Gastrocnemius medialis (tissue), 4 donors: ENCODE data around the gene CD274. TPM values are rescaled to one million over a fixed set of nuclear protein-coding genes. Genes with fewer than 3 reads are reported as not detected.

Experiments
- ATAC-seq, 2 donors: fragments of 150-250 bp; one replicate each; pipeline ENCODE4 v1.9.1; 2016
- DNase-seq, 2 donors: peaks; one replicate each; pipeline ENCODE4 v3.0.0-alpha.2; 2019
- H3K27ac ChIP-seq, 4 donors: fragments of 200-600 bp; sonication (generic); 1 replicate in 1 of 4; 2 replicates in 3 of 4; pipeline ENCODE4 v1.5.1; 2016 to 2018; ENCODE audit warnings: mild to moderate bottlenecking in 2 of 4, moderate library complexity in 1 of 4
- H3K27me3 ChIP-seq, 3 donors: fragments of 200-600 bp; sonication (generic) in 2 of 3; 1 replicate in 1 of 3; 2 replicates in 2 of 3; pipeline versions ENCODE4 v1.5.1 to v1.6.0; 2016 to 2019; ENCODE audit warnings: mild to moderate bottlenecking in 1 of 3, moderate library complexity in 1 of 3
- H3K36me3 ChIP-seq, 2 donors: fragments of 200-600 bp; sonication (generic) in 1 of 2; one replicate each; pipeline ENCODE4 v1.5.1; 2017 to 2018
- H3K4me1 ChIP-seq, 2 donors: fragments of 200-600 bp; sonication (generic) in 1 of 2; one replicate each; pipeline ENCODE4 v1.5.1; 2016 to 2017; ENCODE audit warnings: mild to moderate bottlenecking in 2 of 2
- H3K4me3 ChIP-seq, 4 donors: fragments of 200-600 bp; sonication (generic) in 3 of 4; 1 replicate in 1 of 4; 2 replicates in 3 of 4; pipeline ENCODE4 v1.5.1; 2016 to 2019; ENCODE audit warnings: mild to moderate bottlenecking in 2 of 4
- H3K9me3 ChIP-seq, 3 donors: fragments of 200-600 bp; sonication (generic) in 2 of 3; 1 replicate in 1 of 3; 2 replicates in 2 of 3; pipeline ENCODE4 v1.5.1; 2016 to 2019
- CTCF ChIP-seq, 5 experiments: fragments of 450-650 bp in 3 of 5; fragments of 200-600 bp in 2 of 5; sonication (generic) in 2 of 5; IDR thresholded peaks in 4 of 5; conservative IDR thresholded peaks in 1 of 5; 1 replicate in 4 of 5; 2 replicates in 1 of 5; pipeline ENCODE4 v1.5.1; 2016 to 2019; ENCODE audit warnings: antibody characterized with exemption in 5 of 5, mild to moderate bottlenecking in 3 of 5, moderate library complexity in 3 of 5
- POLR2A ChIP-seq, 2 donors: fragments of 450-650 bp; IDR thresholded peaks; one replicate each; pipeline ENCODE4 v1.6.1; 2017; ENCODE audit warnings: antibody characterized with exemption in 2 of 2, mild to moderate bottlenecking in 2 of 2, moderate library complexity in 2 of 2
- in situ Hi-C, 4 donors: fragments of 200-750 bp; cut with MboI; loops; one replicate each; pipeline versions ENCODE4 v1.15.0 to v1.8.0; 2017; ENCODE audit warnings: low sequenced_read_pairs in 4 of 4
- intact Hi-C: fragments of 100-400 bp; cut with DNase I; formaldehyde crosslinking; loops from one replicate; pipeline ENCODE4 v1.15.1; 2023; ENCODE audit warnings: low total_unique reads
- total RNA-seq, 4 donors: library from RNA; depleted of rRNA; stranded (reverse); fragments of >200 nt; gene quantifications; one replicate each; pipeline versions ENCODE4 v1.1.0 to v1.2.3, GENCODE V29; 2016

Gene CD274
- total RNA-seq, 4 donors from 2014 or later: 0.61 to 7.2 (median 1.6) TPM

DNA sequence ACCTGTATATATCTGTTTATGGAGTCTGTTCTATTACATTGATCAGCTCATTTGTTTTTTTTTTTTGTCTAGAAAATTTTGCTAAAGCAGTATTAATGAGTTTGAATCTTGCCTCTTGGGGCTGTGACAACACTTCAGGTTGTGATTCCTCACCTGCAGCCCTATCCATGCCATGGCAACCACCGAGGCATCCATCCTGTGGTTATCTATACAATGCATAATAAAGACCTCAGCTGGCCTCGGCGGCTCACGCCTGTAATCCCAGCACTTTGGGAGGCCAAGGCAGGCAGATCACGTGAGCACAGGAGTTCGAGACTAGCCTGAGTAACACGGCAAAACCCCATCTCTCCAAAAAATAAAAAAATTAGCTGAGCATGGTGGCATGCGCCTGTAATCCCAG is 31.9 kb downstream of the CD274 start:
- Histone ChIP-seq H3K36me3 (no peaks in the 10 kb centered on the region), H3K27me3 (no peaks in the 10 kb centered on the region), H3K4me3 (no peak overlapping the region), H3K27ac (no peak overlapping the region), H3K4me1 (no peaks in the 10 kb centered on the region), H3K9me3 (no peaks in the 10 kb centered on the region)
- intact Hi-C loops: no loop called here
- DNase-seq (no peak), ATAC-seq (no peak)
- no peak for TF ChIP-seq CTCF (IDR thresholded peaks at IDR 0.05 in 4 of 5, conservative IDR thresholded peaks at IDR 0.05 in 1 of 5)
- TF ChIP-seq POLR2A (IDR thresholded peaks at IDR 0.05): no peak
- in situ Hi-C loops: no loop called here

- H3K4me1 ChIP-seq: no peaks in the 10 kb centered on the region
- intact Hi-C loops: no loop called here
- no peaks in the 10 kb centered on the region for H3K36me3 ChIP-seq
- H3K27me3 ChIP-seq: no peaks in the 10 kb centered on the region
- H3K27ac ChIP-seq: no peak overlapping the region
- ATAC-seq (no peak), DNase-seq (no peak)
- no peak for TF ChIP-seq CTCF (IDR thresholded peaks at IDR 0.05 in 4 of 5, conservative IDR thresholded peaks at IDR 0.05 in 1 of 5)
- TF ChIP-seq POLR2A (IDR thresholded peaks at IDR 0.05): no peak
- no peaks in the 10 kb centered on the region for H3K9me3 ChIP-seq
- in situ Hi-C loops: no loop called here
- H3K4me3 ChIP-seq: no peak overlapping the region
Observed at GRCh38 chr9:5483306-5483705, 33.0 kb downstream of the CD274 start.

DNA sequence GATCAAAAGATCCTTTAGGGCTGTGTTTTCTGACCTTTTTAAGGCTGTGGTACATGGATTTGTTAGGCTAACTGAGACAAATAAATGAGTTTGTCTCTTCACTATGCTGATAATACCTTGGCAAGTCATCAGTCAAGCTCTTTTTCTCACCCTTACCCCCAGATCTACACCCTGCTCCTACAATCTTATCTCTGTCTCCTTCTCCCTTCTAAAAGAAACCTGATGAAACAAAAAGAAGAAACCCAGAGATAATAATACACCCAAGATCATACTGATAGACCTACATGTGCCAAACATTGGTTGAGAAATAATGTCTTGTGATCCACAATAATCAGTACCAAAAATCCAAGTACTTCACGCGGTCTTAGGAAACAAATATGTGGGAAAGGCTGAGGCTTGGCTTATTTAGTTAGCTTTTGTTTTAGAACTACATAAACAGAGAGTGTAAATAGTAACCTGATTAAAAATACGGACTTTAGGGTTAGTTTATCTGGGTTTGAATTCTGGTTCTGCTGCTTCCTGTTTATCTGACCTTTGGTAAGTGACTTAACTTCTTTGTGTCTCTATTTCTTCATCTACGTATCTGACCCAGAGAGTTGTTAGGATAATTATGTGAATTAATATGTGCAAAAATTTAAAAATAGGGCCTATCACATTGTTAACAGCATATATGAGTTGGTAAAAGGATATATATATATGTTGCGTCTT is 35.2 kb downstream of the CD274 start:
- no peak overlapping the region for H3K27ac ChIP-seq
- intact Hi-C loops: no loop called here
- in situ Hi-C loops: no loop called here
- H3K4me1 ChIP-seq: no peaks in the 10 kb centered on the region
- no peak overlapping the region for H3K4me3 ChIP-seq
- no peaks in the 10 kb centered on the region for H3K36me3 ChIP-seq
- TF ChIP-seq POLR2A (IDR thresholded peaks at IDR 0.05) (no peak), CTCF (IDR thresholded peaks at IDR 0.05 in 4 of 5, conservative IDR thresholded peaks at IDR 0.05 in 1 of 5) (no peak)
- no peaks in the 10 kb centered on the region for H3K27me3 ChIP-seq
- H3K9me3 ChIP-seq: no peaks in the 10 kb centered on the region
- DNase-seq (no peak), ATAC-seq (no peak)

GRCh38 chr9:5486988-5487387 is 36.6 kb downstream of the CD274 start:
- ATAC-seq: no peak
- Histone ChIP-seq H3K4me3 (no peak overlapping the region), H3K27me3 (no peaks in the 10 kb centered on the region), H3K27ac (no peak overlapping the region), H3K4me1 (no peaks in the 10 kb centered on the region), H3K9me3 (no peaks in the 10 kb centered on the region), H3K36me3 (no peaks in the 10 kb centered on the region)
- TF ChIP-seq POLR2A (IDR thresholded peaks at IDR 0.05) (no peak), CTCF (IDR thresholded peaks at IDR 0.05 in 4 of 5, conservative IDR thresholded peaks at IDR 0.05 in 1 of 5) (no peak)
- in situ Hi-C loops (no loop called here), intact Hi-C loops (no loop called here)
- DNase-seq: no peak
